Heart left ventricle (tissue), 13 donors: ENCODE data around the gene CADPS2.

ENCODE experiments used
- CTCF ChIP-seq, 12 donors: fragments of 200-600 bp; sonication (generic) in 4 of 12; IDR thresholded peaks; one replicate each; pipeline versions ENCODE4 v1.5.0 to v1.8.0; 2018 to 2022; ENCODE audit warnings: antibody characterized with exemption in 12 of 12, mild to moderate bottlenecking in 5 of 12
- POLR2A ChIP-seq, 2 donors: fragments of 450-650 bp; IDR thresholded peaks; one replicate each; pipeline ENCODE4 v1.6.1; 2017; ENCODE audit warnings: antibody characterized with exemption in 2 of 2, mild to moderate bottlenecking in 2 of 2, moderate library complexity in 2 of 2
- donor health status: ischemic (EF 13 %, LVEDD 7.1; RV severe dilation, severe dysfunction).
- donor health status: DM: no; HTN: yes; CAD: no.
- donor health status: DM: no; HTN: no; CAD: no.
- donor health status: ischemic (EF 25% LVEDD 6.9; RV normal size, moderate dysfunction).
- donor health status: ischemic (EF 25% LVEDD 5.7; RV mildly dilated, moderate dysfunction).
- donor health status: ischemic (EF 35%, LVEDD 5.7; RV mildly dilated, moderate dysfunction).
- donor health status: nonischemic (EF 11% LVEDD 7.7; RV severe dilation, severe dysfunction).
- donor health status: DM: yes; HTN: yes; CAD: no.
- donor health status: PGD.
- donor health status: ischemic (EF 29% LVEDD 5.4; RV normal size, mild dysfunction).
- donor health status: nonischemic (EF 23%, LVEDD 6.1; RV moderate dilation, normal function).

- TF ChIP-seq CTCF (IDR thresholded peaks at IDR 0.05) (no peak), POLR2A (IDR thresholded peaks at IDR 0.05) (no peak)
Measured at GRCh38 chr7:122312789-122313188, 573.5 kb downstream of the CADPS2 start.
